Lower leg skin (tissue), 3 donors: ENCODE measurements around the gene SPAG9.

Experiments
- CTCF ChIP-seq, 3 donors: fragments of 450-650 bp; IDR thresholded peaks; one replicate each; pipeline ENCODE4 v1.5.1; 2016; ENCODE audit warnings: antibody characterized with exemption in 3 of 3, mild to moderate bottlenecking in 3 of 3, moderate library complexity in 2 of 3
- POLR2A ChIP-seq, 2 donors: fragments of 450-650 bp; IDR thresholded peaks; one replicate each; pipeline ENCODE4 v1.6.1; 2016 to 2017; ENCODE audit warnings: antibody characterized with exemption in 2 of 2, mild to moderate bottlenecking in 1 of 2, moderate library complexity in 1 of 2

DNA sequence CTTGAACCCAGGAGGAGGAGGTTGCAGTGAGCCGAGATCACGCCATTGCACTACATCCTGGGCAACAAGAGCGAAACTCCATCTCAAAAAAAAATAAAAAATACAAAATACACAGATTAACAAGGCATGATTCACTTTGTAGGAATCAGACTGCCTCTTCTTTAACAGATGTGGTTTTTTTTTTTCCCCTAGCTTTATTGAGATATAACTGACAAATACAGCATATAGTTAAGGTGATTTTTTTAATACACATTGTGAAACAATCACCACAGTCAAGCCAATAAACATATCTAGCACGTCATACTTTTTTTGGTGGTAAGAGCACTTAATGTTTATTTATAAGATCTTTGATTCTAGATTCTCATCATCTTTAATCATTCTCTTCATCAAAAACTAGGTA, 87.8 kb downstream of the SPAG9 start:
- no peak for TF ChIP-seq CTCF (IDR thresholded peaks at IDR 0.05)
- no peak for TF ChIP-seq POLR2A (IDR thresholded peaks at IDR 0.05)
